NCI-H2227 (cell line): Measurements from ENCODE around the gene DGKZ.

Source experiments
- DNase-seq: peaks from one replicate; lab custom pipeline; 2025; ENCODE audit not compliant: unreplicated experiment; lab: John Stamatoyannopoulos, UW

The DGKZ gene

DNA sequence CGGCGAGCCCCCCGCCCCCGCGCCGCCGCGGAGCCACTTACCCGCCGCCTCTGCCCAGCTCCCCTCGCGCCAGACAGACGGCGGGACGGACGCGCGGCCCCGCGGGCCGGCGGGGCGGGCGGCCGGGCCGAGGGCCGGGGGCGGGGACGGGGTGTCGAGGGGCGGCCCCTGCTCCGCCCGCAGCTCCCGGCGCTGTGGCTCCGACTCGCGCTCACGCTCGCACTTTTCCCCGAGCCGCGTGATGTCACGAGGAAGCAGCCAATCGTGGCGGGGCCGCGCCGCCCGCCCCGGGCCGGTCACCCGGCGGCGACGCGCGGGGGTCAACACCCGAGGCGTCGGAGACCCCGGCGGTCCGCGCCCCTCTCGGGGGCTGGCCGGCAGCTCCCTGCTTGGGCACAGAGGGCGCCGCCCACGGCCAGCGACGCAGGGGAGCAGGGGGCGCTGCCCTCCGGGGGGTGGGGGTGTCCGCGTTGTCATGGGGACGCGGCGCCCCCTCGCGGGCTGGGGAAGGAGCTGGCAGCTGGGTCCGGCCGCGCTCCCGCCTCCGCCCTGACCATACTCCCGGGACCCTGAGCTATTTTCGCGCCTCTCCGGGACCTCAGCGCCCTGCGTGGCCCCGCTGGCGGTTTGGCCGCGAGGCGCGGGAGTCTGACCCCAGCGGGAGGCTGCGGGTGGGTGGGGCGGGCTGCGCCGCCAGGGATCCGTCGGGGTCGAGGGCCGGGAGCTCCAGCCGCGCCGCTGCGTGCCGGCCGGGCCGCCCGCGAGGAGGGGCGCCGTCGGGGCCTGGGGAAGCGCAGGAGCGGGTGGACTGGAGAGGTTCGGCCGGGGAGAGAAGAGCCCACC lies 44.5 kb downstream of the DGKZ start, which contains the start of gene CHRM4:
CHRM4 (minus strand) TSS at position 199 of the 843 bp plus-strand sequence. CDS start 5,219 bp downstream, outside the sequence.
- DNase-seq = peak; percentile 93

DNA sequence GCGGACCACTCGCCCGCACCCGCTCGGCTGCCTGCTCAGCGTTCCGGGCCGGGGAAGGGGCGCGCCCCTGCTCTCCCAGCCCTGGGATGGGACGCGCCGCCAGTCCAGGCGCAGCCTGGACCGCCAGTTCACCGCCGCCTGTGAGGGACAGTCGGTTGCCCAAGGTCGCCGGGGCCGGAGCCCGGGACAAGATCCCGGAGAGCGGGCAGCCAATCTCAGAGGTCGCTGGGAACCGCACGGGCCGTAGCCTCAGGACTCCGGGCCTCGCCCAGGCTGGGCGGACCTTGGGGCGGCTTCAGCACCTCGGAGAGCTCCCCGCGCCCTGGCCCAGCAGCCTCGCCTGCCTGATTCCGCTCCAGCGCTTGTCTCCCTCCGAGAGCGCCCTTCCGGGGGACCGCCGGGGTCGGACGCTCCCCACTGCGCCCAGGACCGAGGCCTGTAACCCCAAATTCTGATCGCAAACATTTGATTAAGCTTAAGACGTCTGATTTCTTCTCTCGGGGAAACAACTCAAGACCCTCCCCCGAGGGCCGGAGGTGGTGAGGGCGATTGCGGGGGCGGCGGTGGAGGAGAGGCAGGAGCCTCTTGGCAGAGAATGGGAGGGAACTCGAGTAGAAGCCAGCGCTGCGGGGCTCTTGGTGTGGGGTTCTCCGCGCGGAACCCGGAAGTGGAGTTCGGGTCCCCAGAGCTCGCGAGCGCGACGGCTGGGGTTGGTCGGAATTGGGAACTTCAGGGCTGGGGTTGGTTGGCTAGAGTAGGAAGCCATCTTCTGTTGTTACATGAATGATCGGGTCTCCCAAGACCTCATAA lies 45.4 kb downstream of the DGKZ start:
- DNase-seq = peak; percentile 86

DNA sequence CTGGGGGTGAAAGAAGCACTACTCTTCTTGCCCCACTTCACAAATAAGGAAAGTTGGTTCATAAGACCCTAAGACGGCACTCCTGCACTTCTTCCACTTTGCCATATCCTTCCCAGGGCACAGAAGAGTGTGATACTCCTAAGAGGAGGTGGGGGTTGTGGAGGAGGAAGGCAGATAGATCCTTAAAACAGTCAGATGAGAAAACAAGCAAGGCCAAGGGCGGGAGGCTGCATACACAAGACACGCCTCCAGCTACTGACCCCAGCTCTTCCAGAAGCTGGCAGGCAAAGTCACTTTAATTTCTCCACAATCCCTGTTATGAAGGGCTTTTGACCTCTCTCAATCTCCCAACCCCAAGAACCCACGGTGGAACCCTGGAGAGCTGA lies 46.0 kb downstream of the DGKZ start:
- DNase-seq = no peak

DNA sequence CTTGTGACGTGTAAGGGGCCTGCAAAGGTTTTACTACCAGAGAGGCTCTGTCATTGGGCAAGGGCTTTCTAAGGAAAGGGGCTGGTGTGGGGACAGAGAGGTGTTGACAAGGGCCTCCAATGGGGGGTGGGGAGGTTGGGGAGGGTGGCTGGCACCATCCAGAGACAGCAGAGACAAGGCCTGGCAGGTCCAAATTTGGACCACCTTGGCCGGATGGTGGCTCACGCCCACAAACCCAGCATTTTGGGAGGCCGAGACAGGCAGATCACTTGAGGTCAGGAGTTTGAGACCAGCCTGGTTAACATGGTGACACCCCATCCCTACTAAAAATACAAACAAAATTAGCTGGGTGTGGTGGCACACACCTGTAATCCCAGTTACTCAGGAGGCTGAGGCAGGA lies 46.5 kb downstream of the DGKZ start:
- no peak for DNase-seq

DNA sequence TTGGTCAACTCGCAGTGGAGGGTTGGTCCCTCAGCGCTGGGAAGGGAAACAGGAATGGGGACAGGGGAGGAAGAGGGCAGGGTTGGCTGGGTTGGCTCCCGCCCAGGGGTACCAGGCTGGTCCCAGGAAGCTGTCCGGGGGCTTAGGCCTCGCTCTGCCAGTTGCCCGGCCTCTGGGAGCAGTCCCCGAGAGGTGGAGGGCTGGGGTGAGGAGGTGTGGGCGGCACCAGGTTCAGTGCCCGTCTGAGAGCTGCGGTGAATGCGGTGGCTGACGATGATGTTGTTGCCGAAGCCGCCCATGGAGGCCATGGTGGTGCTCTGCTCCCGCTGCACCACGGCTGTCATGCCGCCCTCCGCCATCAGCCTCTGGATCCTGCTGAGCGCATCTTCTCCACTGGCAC lies 50.3 kb downstream of the DGKZ start:
- no peak for DNase-seq

DNA sequence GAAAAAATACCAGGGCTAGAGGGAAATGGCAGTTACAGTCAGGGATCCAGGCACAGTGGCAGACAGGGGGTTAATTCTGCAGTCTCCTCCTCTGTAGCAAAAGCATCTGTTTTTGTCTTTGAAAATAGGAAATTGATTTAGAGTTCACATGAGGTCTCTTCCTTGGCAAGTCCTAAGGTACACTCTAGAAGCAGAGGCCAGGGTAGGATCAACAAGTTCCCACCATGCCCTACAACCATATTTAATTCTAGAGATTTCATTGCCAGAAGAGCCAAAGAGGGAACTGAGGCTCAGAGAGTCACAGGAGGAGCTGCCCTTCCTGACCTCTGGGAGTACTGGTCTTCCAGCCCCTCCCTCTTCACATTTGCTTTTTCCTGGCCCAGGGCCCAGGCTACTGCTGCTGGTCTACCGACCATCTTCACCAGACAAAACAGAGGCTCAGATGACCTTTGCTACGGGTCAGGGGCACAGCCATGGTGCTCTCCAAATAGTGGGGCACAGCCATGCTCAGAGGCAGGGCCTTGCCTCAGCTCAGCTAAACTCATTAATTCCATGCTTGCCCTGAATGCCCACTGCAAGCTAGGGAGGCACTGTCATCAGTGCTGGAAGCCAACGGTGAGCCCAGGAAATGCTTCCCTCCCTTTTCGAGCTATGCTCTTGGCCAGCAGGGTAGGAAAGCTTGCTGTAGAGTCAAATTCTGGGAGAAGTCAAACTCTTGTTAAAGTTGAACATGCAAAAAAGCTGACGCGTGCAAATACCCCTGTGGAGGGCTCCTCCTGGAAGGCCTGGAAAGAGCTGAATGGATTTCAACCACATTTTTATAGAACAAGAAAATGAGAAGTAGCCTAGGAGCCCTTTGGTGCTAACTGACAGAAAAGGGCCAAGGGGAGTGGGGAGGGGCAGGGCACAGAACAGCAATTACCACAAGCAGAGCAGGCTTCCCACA lies 56.0 kb downstream of the DGKZ start:
- DNase-seq = no peak

DNA sequence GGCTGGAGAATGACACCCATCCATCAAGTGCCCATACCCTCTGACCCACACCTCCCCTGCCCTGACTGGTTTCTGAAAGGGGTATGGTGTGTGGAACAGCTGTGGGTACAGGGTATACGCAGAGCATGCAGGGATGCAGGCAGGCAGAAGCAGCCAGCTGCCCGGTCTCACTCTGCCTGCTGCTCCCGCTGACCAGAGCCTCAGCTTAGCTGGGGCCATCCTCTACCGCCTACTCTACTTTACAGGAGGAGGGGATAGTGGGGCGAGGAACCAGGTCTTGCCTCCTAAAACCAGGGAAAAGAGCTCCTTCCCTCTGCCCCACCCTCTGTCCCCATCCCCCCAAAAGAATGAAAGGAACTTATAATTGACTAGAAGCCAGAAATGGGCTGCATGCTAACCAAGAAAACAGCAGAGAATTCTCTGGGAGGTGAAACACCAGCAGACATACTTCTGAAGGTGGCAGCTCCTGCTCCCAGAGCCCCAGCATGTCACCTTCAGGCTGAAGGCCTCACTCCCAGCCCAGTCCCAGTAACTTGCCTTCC lies 57.3 kb downstream of the DGKZ start:
- DNase-seq = no peak

DNA sequence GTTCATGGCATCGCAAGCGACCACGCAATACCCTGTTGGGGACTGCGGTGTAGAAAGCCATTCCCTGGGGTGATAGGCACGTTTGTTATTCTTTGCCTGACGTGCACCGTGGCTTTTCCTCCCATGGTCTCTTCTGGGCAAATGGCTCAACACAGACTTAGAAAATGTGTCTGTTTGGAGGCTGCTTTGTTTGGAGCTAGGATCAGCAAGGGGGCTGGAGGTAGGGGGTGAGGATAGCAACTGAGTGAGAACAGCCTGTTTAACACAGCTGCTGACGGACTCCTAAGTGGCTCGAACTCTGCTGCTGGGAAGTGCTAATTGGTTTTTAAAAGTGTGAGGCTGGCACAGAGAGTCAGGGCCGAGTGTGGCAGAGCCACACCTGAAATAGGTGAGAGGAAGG lies 60.4 kb downstream of the DGKZ start:
- no peak for DNase-seq

DNA sequence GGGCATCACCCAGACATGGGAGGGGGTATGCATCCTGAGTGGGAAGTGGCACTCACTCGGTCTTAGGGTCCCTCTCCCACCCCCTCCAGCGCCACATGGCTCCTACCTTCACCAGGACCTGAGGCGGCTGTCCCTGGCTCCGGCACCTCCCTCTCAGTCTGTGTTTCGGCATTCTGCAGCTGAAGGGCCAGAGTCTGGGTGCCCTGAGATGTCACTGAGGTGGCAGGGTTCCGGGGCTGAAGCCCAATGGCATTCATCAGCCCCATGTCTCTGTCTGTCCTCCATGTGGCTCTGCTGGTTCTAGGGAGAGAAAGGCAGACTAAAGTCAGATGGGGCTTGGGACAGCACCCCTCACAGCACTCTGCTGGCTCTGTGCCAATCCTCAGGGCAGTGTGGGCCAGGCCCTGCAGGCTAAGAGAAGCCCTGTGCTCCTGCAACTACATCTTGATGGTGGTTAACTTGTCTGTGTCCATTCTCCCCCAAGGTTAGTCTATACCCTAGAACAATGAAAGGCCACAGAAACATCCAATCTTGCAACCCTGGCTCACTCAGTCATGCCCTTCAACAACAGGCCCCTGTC lies 61.2 kb downstream of the DGKZ start:
- no peak for DNase-seq

DNA sequence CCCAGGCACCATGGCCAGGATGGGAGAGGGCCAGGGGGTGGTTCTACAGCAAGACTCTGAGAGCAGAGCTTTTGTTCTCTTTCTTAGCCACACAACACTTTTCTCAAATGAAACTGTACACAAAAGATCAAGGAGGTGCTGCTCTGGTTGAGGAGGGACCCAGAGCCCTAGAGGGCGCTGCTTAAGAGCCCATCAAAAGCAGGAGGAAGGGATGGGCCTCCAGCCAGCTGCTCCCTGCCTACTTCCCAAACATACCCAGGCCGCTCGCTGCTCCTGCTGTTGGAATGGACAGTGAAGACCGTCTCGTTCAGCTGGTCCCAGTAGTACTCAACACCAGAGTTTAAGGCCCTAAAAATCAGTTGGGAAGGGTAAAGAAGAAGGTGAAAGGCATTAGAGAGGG lies 62.8 kb downstream of the DGKZ start:
- DNase-seq = no peak

DNA sequence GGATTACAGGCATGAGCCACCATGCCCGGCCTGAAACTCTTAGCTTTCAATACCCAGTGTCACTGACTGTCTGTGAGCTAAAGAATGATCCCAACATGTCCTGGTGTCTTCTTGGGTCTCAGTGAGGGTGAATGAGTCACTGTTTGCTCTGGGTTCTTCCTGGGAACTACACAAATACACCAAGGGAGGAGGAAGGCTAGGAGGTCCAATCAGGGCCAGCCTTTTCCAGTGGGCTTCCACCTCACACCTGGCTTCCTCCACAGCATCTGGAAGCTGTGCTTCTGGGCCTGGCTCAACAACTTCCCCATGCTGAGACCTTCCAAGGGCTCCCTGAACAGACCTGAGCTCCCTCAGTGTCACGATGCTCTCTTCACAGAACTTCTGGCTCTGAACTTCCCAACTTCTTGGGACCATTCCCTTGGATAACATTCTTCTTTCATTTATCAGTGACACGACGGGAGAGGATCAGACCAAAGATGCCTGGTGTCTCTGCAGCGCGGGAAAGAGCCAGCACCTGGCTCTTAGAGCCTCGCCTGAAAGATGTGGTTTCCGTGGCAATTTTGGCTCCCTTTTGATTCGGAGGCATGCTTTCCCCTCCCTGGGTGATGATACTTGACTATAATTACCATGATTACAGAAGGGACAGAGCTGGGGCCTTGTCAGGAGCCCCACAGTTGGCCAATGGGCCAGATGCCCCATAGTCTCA lies 66.7 kb downstream of the DGKZ start:
- DNase-seq = peak; percentile 89

DNA sequence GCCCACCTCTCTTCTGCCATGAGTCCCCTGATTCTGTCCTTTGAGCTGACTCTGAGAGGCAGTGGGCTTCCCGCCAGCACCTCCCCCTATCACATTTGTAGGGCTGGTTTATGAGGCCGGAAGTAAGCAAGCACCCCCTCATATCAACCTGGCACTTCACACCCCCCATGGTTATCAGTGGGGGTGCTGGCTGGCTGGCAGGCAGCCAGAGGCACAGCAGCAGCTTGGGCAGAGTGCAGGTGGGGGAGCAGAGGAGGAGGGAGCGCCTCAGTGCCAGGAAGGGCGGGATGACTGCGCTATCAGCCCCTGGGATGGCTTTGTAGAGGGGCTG lies 67.2 kb downstream of the DGKZ start:
- peak; percentile 89 for DNase-seq

DNA sequence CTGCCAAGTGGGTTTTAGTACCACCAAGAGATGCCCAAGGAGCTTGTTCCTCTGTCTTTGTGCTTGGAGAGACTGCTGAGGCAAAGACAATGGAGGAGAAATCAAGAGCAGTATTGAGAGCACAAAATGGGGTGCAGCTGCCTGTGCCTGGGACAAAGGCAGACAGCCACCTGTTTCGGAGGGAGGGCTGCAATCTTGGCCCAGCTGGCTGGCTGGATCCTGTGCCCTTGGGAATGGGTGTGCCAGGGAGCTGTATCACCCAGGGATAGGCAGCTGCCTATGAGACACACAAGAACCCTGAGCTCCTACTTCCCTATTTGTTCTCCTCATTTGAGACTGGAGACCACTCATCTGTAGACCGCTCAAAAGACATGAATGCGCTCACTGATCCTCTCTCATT lies 67.6 kb downstream of the DGKZ start:
- no peak for DNase-seq

DNA sequence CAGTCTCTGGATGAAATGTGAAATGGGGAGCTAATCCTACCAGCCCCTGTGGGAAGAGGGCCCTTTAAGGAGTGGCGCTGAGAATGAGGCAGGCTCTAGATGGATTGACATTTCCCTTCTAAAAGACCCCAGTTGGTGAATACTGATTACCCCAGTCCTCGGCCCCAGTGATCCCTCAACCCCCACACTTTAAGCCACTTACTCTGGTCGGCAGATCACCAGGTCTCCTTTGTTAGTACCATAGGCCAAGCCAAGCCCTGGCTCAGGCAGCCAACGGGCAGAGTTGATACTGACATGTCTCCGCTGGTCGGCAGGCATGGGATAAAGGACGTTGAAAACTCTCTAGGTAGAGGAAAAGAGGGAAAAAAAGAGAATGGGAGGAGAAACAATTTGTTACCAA lies 70.4 kb downstream of the DGKZ start:
- no peak for DNase-seq

DNA sequence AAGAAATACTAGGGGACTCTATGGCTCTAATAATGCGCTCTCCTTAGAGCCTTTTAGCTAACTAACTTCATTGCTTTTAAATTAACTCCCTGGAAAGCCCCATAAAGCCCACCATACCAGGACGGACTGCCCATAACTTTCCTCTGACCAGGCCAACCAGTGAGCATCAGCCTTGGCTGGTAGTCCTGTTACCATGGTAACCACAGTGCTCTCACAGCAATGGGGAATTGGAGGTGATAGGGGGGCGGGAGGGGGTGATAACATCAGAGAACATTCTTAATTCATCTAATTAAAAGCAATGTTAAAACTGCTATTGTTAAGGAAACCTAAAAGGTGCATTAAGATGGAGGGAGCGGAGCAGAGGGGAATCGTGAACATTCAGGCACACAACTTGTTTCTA lies 71.5 kb downstream of the DGKZ start:
- DNase-seq = no peak

DNA sequence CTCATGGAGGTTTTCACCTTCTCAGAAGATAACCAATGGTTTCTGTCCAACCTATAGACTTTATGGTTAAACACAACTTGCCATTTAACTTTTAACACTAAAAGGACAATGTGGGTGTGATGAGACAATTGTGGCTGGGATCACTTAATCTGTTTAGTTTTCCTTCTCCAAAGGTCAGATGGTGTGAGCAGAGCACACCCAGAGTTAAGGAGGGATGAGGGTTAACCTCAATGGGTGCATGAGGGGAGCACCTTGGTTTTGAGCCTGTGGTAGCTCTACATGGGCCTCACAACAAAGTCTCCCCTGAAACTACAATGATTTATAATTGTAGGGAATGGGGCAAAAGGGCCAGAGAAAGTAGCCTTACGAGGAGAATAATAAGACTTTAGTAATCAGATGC lies 73.2 kb downstream of the DGKZ start:
- DNase-seq = no peak

DNA sequence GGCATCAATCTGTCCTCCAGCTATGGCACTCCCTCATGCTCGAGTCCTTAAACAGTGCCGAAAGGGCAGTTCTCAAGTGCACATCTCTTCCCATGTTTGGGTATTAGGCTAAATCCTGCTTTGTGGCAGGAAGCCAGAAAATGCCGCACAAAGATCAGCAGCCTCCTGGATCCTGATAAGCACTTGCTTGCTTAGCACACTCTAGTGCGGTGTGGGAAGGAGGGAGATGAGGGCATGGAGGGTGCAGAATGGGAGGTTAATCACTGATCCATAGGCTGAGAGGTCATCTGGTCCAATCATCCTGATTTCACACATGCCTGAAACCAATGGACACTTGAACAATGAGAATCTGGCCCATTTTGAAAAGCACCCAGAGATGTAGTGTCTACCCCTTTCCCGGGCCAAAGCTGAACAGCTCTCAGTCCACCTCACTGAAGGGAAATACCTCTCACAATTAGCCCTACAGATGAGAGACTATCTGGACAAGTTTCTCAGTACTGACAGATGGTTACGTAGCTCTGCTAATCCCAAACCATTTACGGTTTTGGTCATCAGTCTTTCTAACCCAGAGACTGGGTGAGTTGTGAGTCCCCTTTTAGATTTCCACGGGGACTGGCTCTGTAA lies 74.1 kb downstream of the DGKZ start:
- DNase-seq = no peak

DNA sequence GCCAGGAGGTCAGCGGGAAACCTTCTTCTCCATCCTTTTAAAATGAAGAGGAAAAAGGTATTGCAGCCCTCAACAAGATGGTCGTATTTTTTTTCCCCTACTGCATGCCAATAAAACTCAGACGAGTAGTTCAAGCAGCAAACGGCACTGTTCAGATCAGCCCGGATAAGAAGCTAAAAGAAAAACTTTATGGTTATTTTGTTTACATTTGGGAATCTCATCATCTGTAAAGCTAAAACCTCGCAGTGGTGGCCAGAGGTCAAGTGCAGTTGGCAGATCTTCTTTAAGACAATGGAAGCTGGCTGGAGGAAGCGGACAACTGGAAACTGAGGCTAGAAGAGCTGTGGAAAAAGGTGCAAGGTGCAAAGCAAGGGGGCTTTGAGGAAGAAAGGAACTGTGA lies 75.3 kb downstream of the DGKZ start:
- no peak for DNase-seq

DNA sequence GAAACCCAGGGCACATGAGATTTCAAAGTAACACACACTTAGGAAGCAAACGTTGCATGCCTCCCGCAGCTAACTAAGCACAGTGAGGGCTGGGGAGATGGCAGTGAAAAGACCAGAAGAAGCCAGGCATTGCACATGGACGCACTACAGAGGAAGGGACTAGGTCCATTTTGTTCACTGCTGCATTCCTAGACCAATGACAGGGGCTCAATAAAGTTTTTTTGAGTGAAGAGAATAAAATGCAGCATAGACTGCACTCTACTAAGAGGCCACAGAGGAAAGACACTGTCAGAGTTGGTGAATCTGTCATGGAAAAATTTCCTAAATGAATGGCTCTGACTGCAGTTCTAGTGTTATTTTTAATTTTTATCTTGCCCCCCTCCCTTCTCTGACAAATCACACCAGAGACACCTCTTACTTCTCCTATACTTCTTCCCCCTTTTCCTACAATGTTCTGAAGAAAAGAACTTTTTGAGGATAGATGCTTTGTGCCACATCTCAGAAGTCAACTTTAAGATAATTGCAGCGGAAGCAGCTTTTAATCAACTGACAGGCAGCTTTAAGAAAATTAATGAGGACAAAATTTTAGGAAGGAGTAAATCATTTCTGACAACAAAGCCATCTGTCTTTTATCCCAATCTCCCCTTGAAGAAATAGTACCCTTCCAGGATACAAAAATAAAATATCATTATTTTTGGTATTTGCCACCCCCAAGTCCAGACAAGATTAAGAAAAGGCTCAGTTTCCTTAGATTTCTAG lies 79.1 kb downstream of the DGKZ start:
- no peak for DNase-seq
